Suppressor macrophage (primary cell): ENCODE measurements around the gene CFD.
"Not testable (repeated sequence)": the region's sequence is repeated elsewhere in the genome, so short reads cannot be mapped to it uniquely, and the experiment has no call there.

ENCODE experiments used
- DNase-seq, 4 experiments: peaks; one replicate each; pipeline ENCODE4 v3.0.0-alpha.2; 2020 to 2022

CFD gene

DNA sequence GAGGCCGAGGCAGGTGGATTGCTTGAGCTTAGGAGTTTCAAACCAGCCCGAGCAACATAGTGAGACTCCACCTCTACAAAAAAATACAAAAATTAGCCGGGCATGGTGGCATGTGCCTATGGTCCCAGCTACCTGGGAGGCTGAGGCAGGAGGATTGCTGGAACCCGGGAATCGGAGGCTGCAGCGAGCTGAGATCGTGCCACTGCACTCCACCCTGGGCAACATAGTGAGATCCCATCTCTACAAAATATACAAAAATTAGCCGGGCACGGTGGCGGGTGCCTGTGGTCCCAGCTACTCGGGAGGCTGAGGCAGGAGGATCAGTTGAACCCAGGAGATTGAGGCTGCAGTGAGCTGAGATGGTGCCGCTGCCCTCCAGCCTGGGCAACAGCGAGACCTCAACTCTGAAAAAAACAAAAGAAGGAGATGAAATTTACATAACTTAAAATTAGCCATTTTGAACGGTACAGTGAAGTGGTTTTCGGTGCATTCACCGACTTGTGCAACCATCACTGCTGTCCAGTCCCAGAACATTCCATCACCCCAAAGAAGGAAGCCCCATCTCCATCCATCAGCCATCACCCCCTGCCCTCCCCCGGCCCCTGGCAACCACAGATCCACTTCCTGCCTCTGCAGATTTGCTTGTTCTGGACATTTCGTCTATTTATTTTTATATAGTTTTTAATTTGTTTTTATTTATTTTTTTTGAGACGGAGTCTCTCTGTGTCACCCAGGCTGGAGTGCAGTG lies 33.4 kb upstream of the CFD start:
- DNase-seq: peak; percentile 32 to 56 (median 50)

DNA sequence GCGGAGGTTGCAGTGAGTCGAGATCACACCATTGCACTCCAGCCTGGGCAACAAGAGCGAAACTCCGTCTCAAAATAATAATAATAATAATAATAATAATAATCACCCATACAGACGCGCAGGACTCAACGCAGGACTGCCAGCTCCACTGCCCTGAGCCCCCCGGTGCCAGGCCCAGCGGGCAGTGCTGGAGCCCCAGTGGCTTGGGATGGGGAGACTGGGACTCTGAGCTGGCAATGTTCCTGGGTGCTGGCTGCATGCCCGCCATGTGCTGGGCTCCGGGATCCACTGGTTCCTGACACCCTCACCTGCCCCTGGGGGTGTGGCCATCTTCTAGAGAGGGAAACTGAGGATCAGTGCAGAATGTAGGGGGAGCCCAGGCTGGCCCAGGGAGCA lies 32.2 kb upstream of the CFD start:
- no peak for DNase-seq

DNA sequence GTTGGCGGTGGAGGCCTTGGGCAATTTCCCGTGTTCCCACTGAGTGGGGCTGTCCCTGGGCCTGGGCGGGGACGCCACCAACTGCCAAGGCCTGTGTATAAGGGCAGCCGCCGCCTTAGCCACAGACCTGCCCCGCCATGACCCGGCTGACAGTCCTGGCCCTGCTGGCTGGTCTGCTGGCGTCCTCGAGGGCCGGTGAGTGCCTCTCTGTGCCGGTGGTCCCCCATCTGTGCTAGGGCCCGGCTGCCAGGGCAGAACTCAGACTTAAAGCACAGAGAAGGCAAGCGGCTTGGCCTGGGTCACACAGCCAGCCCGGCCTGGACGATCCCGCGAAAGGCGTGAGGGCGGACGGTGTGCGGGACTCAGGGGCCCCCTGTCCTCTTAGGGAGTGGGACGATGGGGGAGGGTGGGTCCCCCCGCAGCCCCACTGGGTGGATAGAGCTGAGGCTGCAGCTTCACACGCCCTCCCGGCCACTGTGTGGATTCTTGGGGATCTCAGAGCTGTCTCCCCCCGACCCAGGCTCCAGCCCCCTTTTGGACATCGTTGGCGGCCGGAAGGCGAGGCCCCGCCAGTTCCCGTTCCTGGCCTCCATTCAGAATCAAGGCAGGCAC lies 31.6 kb upstream of the CFD start, which contains the start of gene AZU1:
TSS of gene AZU1 (plus strand) at position 128 of the 612 bp plus-strand sequence. CDS start at position 138, 10 bp downstream.
- DNase-seq: peak; percentile 71 to 90 (median 81)

DNA sequence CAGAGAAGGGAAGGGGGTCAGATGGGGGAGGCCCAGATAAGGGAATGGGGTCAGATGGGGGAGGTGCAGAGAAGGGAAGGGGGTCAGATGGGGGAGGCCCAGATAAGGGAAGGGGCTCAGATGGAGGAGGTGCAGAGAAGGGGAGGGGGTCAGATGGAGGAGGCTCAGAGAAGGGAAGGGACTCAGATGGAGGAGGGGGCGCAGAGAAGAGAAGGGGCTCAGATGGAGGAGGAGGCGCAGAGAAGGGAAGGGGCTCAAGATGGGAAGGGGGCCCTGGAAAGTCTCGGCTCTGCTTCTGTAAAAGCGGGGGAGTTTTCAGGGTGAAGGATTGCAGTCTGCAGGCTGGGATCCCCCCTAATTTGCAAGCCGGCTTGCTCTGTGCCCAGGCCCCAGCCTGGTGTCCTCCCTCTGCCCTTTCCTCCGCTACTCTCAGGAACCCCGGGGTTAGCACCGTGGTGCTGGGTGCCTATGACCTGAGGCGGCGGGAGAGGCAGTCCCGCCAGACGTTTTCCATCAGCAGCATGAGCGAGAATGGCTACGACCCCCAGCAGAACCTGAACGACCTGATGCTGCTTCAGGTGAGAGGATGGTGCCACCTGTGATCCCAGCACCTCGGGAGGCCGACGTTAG lies 30.2 kb upstream of the CFD start:
- DNase-seq: no peak

DNA sequence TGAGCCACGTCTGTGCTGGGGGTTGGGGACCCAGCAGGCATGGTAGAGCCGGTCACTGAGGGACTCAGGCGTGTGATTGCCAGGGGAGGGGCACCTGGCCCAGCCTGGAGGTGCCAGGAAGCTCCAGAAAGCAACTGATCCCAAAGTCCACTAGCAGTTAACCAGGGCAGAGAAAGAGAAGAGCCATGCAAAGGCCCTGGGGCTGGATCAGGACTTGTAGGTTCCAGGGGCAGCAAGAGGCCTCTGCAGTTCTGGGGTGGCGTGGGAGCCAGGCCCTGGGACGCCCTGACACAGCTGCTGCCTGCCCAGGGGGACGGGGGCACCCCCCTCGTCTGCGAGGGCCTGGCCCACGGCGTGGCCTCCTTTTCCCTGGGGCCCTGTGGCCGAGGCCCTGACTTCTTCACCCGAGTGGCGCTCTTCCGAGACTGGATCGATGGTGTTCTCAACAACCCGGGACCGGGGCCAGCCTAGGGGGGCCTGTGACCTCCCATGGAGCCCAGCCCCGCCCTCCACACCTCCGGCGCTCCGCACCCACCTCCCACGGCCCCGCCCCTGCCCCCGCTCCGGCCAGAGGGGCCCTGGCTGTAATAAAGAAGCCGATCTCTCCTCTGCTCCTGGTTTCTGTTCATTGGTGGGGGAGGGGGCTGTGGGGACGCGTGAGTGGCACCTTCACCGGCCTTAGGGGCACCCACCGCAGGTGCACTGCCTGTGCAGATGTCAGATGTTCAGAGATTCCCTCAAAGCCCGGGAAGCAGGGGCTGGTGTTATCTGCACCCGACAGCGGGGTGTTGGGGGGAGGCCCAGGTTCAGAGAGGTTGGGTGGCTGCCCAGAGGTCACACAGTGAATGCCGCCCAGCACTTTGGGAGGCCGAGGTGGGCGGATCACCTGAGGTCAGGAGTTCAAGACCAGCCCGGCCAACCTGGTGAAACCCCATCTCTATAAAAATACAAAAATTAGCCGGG lies 27.8 kb upstream of the CFD start:
- no peak for DNase-seq

DNA sequence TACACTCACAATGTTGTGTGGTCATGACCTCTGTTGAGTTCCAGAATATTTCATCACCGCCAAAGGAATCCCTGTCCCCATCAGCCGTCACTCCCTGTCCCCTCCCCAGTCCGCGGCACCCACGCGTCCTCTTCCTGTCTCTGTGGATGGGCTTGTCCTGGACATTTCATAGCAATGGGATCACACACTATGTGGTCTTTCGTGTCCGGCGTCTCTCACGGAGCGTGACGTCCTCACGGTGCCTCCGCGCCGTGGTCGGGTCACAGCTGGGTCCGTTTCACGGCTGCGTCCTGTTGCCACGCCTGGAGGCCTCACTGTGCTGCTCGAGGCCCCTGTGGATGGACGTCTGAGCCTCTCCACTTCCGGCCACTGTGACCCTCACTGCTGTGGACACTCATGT lies 25.2 kb upstream of the CFD start:
- no peak for DNase-seq

DNA sequence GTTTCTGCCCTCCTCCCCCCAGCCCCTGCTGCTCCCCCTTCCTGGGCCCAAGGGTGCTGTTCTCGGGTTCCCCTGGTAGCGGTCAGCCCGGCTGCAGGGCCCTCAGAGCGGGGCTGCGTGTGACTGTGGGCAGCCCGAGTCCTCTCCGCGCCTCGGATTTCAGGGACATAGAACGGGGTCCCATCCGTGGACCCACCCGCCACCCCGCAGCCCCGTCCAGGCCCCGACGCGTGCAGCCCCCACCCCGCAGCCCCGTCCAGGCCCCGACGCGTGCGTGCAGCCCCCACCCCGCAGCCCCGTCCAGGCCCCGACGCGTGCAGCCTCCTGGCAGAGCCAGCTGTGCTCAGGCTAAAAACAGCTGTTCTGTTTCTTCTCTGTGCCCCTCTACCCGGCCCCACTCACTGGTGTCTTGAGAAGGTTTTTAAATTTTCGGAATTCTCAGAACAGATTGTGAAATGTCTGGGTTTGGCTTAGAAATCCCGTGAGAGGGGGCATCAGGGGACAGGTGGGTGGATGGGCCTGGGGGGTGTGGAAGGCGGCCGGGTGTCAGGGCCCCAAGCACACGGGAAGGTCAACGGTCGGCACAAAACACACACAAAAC lies 24.2 kb upstream of the CFD start:
- DNase-seq: no peak

DNA sequence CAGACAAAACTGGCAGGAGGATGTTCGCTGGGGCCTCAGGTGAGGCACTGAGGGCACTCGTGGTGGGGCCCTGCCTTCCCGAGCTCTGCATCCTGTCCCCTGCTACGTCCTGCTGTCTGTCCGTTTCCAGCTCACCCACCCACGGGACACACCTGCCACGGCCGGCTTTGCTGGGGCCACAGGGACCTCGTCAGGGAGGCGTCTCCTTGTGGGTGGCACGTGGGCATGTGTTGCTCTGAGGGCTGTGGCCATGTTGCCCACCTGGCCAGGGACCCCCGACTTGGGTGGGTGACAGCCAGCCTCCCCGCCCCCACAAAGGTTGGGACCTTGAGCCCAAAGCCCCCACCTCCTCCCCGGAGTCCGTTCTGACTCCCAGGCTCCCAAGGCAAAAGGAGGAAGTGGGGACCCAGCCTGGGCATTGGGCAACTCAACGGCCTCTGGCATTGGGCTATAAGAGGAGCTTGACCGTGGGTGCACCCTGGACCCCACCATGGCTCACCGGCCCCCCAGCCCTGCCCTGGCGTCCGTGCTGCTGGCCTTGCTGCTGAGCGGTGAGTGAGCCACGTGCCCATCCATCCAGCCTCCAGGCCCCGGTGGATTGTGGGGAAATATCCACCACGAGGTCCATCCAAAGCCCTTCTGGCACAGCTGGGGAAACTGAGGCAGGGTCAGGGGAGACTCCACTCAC lies 18.8 kb upstream of the CFD start, which contains the start of gene PRTN3:
TSS of gene PRTN3 (plus strand) at position 481 of the 688 bp plus-strand sequence. CDS start at position 491, 10 bp downstream.
- peak; percentile 76 to 86 (median 82) for DNase-seq

DNA sequence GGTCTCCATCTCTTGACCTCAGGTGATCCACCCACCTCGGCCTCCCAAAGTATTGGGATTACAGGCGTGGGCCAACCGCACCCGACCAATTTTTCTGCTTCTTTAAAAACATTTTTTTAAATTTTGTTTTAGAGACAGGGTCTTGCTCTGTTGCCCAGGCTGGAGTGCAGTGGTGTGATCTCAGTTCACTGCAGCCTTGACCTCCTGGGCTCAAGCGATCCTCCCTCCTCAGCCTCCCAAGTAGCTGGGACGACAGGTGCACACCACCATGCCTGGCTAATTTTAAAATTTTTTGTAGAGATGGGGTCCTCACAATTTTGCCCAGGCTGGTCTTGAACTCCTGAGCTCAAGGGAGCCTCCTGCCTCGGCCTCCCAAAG lies 16.7 kb upstream of the CFD start:
- DNase-seq: not testable (repeated sequence)

DNA sequence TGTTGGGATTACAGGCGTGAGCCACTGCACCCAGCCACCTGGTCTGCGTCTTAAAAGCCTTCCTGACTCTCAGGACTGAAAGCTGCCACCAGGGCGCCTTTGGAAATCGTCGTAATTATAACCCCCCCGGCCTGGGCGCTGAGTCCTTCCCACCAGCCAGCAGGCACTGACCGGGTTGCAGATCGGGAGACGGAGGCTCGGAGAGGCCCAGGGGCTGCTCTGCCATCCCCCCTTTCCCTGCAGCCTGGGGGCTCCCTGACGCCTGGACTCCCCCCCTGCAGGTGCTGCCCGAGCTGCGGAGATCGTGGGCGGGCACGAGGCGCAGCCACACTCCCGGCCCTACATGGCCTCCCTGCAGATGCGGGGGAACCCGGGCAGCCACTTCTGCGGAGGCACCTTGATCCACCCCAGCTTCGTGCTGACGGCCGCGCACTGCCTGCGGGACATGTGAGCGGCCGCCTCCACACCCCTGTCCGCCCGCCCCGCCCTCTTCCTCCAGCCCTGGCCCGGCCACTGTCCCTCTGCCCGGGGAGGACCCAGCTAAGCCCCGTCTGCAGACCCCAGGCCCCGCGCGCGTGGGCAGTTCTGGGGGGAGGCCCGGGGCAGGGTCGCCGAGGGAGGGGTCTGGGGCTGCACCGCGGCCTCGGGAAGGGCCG lies 16.2 kb upstream of the CFD start:
- DNase-seq: peak; percentile 43 to 79 (median 55)

DNA sequence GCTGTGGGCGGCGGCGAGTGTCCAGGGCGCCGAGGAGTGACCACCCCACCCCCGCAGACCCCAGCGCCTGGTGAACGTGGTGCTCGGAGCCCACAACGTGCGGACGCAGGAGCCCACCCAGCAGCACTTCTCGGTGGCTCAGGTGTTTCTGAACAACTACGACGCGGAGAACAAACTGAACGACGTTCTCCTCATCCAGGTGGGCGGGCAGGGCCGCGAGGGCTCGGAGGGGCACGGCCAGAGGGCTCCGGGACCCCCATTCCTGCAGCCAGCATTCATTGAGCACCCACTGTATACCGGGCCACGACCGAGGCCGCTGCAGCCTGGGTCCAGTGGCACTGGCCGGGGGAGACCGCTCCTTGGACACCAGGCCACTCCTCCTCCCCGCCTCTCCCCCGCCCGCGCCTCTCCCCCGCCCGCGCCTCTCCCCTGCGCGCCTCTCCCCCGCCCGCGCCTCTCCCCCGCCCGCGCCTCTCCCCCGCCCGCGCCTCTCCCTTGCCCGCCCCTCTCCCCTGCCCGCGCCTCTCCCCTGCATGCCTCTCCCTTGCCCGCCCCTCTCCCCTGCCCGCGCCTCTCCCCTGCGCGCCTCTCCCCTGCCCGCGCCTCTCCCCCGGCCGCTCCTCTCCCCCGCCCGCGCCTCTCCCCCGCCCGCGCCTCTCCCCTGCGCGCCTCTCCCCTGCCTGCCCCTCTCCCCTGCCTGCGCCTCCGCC lies 15.5 kb upstream of the CFD start:
- no peak for DNase-seq

DNA sequence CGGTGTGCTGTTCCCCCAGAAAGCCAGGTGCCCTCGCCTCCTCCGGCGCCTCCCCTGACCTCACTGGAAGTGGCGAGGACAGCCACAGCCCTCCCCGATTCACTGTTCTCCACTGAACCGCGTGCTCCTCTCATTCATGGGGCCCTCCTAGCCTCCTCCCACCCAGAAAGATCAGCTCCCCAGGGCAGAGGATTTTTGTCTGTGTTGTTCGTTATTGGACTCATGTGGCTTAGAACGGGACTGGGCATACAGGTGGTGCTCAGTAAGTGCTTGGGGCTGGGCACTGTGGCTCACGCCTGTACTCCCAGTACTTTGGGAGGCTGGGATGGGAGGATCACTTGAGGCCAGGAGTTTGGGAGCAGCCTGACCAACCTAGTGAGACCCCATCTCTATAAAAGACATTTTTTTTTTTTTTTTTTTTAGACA lies 14.9 kb upstream of the CFD start:
- DNase-seq: no peak

DNA sequence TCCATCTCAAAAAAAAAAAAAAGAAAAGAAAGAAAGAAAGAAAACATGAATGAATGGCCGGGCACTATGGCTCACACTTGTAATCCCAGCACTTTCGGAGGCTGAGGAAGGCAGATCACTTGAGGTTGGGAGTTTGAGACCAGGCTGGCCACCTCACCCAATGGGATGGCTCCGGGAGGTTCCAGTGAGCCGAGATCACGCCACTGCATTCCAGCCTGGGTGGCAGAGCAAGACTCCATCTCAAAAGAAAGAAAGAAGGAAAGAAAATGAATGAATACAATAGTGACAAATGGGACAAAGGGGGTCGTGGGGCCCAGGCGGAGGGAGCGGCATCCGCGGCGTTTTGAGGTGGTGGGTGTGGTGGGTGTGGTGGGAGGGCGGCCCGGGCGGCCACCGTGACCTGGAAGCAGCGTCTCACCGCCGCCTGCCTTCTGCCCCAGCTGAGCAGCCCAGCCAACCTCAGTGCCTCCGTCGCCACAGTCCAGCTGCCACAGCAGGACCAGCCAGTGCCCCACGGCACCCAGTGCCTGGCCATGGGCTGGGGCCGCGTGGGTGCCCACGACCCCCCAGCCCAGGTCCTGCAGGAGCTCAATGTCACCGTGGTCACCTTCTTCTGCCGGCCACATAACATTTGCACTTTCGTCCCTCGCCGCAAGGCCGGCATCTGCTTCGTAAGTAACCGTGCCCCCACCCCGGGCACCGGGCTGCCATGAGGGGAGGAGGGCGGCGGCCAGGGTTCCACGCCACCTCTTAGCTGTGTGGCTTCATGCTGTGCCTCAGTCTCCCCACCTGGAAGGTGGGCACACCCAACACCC lies 13.6 kb upstream of the CFD start:
- DNase-seq: no peak

DNA sequence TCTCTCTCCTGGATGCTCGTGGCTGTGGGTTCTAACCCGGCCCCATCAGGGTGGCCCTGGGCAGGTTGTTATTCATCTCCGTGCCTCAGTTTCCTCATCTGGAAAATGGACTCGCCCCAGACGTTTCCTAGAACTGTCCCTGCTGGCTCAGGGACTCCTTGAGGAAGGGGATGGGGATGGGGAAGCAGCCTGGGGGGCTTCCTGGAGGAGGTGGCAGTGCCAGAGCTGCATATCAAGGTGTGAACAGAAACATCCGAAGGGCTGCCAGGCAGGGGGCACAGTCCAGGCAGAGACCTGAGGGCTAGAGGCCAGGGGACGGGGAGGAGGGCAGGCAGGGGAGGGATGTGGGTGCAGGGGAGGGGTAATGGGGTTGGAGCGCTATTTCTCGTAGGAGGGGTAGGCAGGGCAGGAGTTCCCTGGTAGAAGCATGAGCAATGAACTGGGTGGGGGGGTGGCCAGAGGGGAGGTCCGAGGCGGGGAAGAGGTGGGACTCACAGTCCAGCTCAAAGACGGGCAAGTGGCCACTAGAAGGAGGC lies 11.0 kb upstream of the CFD start:
- no peak for DNase-seq

DNA sequence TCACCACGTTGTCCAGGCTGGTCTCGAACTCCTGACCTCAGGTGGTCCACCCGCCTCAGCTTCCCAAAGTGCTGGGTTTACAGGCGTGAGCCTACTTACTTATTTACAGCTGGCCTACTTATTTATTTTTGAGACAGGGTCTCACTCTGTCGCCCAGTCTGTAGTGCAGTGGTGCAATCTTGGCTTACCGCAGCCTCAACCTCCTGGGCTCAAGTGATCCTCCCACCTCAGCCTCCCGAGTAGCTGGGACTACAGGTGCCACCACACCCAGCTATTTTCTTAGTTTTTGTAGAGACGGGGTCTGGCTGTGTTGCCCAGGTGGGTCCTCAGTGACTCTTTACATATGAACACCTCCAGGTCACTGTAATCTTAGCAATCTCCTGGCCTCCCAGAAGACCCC lies 10.3 kb upstream of the CFD start:
- not testable (repeated sequence) for DNase-seq

DNA sequence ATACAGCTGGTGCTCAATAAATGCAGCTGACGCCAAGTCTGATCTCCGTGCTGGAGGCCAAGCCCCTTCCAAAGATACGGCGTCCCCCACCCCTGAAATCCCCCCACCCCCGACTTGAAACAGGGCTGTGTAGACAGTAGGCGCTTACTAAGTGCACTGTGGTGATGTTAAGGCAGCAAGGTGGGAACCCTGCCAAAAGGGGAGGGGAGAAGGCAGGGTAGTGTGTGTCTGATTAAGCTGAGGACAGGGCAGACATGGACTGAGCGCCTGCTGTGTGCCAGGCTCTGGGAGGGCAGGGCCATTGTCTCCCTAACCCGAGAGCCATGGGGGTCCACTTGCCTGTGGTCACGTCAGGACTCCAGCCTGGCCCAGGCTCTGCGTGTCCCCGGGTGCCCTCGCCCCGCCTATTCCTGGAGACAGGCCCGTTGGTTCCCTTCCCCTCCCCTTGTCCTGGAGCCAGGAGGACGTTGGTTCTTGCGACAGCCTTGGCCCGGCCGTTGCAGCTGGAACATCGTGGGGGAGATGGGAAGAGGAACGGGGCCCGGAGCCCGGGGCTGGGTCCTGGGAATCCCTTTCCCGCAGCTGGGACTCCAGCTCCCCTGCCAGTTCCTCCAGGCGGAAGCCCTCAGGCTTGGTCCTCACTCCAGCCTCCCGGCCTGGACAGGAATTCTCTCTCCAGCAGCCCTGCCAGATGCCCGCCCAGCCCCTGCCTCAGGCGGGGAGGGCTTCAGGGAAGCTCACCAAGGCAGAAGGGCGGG lies 9.1 kb upstream of the CFD start:
- peak; percentile 75 to 88 (median 80) for DNase-seq

DNA sequence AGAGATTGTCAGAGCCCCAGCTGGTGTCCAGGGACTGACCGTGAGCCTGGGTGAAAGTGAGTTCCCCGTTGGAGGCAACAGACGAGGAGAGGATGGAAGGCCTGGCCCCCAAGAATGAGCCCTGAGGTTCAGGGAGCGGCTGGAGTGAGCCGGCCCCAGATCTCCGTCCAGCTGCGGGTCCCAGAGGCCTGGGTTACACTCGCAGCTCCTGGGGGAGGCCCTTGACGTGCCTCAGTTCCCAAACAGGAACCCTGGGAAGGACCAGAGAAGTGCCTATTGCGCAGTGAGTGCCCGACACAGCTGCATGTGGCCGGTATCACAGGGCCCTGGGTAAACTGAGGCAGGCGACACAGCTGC lies 8.5 kb upstream of the CFD start:
- DNase-seq: no peak
